Mucosa of gallbladder (tissue), 1 donor: ENCODE measurements around the gene FST. TPM values are rescaled to one million over a fixed set of nuclear protein-coding genes. Genes with fewer than 3 reads are reported as not detected.

Experiments
- DNase-seq: peaks from one replicate; pipeline ENCODE4 v3.0.0-alpha.2; 2020; ENCODE audit warnings: low spot score
- total RNA-seq: library from RNA; stranded (reverse); gene quantifications from one replicate; pipeline ENCODE4 v1.2.1, GENCODE V29; 2021
- donor health status: DM: no; HTN: no; CAD: no.

Gene FST
- total RNA-seq, 1 donor from 2014 or later: 3.8 TPM

DNA sequence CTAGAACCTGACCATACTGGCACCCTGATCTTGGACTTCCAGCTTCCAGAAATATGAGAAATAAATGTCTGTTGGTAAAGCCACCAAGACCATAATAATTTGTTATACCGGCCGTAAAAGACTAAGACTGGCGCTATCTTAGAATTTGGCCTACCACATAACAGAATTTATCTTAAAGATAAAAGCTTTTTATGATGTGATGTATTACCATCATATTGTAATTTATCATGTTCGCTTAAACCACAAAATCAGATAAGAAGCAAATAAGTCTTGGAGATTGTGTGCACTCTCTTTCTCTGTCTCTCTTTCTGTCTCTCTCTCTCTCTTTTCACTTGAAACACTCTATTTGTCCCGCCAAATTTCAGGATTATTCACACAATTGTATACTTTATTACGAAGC is 35.6 kb downstream of the FST start:
- no peak for DNase-seq

DNA sequence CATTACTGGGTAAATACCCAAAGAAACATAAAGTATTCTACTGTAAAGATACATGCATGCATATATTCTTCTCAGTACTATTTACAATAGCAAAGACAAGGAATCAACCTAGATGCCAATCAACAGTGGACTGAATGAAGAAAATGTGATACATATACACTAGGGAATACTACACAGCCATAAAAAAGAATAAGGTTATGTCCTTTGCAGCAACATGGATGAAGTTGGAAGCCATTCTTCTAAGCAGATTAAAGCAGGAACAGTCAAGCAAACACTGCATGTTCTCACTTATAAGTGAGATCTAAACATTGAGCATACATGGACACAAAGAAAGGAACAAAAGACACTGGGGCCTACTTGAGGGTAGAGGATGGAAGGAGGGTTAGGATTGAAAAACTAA is 40.4 kb downstream of the FST start:
- DNase-seq: no peak

Other genes starting within 250 kb of the FST start
- 60.7 TPM for gene NDUFS4, start 80.0 kb downstream of the FST start, total RNA-seq